Measurements from ENCODE around the gene SHH. TPM values are rescaled to one million over a fixed set of nuclear protein-coding genes. Genes with fewer than 3 reads are reported as not detected.

SHH gene
- total and polyA plus RNA-seq, 2 of the 13 experiments (the other 11 are each of a cell fraction or from before 2014, with no cell fraction given): 1.9 to 3.4 TPM

DNA sequence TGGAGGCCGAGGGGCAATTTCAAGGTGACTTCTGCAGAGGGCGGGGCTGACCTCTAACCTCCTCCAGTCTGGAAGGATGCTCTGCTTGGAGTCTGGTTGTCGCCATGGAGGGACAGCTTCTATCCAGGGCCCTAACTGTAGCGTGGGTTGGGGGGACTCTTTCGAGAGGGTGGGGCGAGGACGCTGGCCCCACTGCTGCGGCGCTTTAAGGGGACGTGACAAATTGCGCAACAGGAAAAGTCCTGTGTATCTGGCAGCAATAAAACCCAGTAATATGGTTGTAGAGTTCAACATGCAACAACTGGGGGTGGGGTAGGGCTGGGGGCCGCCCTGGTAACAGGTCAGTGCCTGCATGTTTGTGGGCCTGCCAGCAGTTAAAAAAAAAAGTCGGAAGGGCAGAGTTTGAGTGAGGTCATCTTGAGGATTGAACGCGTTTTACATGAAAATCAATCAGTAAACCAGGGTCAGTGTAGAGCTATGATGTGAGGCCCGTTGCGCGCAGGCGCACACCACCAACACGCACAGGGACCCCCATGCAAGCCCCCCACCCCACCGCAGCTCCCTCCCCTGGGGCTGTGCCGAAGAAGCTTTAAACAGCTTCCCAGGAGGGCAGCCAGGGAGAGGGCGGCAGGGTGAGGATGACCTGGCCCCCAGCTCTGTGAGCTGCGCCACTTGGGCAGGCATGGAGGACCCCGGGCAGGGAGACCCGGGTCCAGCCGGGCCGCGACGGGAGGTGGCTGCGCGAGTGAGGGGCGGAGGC, 4.3 kb downstream of the SHH start (continued):
- TF ChIP-seq, protein P1, sequence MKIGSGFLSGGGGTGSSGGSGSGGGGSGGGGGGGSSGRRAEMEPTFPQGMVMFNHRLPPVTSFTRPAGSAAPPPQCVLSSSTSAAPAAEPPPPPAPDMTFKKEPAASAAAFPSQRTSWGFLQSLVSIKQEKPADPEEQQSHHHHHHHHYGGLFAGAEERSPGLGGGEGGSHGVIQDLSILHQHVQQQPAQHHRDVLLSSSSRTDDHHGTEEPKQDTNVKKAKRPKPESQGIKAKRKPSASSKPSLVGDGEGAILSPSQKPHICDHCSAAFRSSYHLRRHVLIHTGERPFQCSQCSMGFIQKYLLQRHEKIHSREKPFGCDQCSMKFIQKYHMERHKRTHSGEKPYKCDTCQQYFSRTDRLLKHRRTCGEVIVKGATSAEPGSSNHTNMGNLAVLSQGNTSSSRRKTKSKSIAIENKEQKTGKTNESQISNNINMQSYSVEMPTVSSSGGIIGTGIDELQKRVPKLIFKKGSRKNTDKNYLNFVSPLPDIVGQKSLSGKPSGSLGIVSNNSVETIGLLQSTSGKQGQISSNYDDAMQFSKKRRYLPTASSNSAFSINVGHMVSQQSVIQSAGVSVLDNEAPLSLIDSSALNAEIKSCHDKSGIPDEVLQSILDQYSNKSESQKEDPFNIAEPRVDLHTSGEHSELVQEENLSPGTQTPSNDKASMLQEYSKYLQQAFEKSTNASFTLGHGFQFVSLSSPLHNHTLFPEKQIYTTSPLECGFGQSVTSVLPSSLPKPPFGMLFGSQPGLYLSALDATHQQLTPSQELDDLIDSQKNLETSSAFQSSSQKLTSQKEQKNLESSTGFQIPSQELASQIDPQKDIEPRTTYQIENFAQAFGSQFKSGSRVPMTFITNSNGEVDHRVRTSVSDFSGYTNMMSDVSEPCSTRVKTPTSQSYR (CRISPR knock-in tag; IDR thresholded peaks at IDR 0.05; ENCODE audit: borderline replicate concordance): no peak; the same call in 1 of the 2 replicates
- TF ChIP-seq ZFP36L1 (CRISPR knock-in tag; IDR thresholded peaks at IDR 0.05) (no peak), HOMEZ (CRISPR knock-in tag; IDR thresholded peaks at IDR 0.05; ENCODE audit: low read depth) (peak; percentile 25; the same call in 1 of the 2 replicates), CHD4 (IDR thresholded peaks at IDR 0.05; ENCODE audit: borderline replicate concordance, low read length) (peak; percentile 75; the same call in 1 of the 2 replicates), ZBTB21 (CRISPR knock-in tag; IDR thresholded peaks at IDR 0.05) (peak; percentile 67; the same call in 1 of the 2 replicates), FOXO4 (CRISPR knock-in tag; conservative IDR thresholded peaks at IDR 0.05) (no peak), CC2D1A (CRISPR knock-in tag; IDR thresholded peaks at IDR 0.05) (no peak), SMC3 (IDR thresholded peaks at IDR 0.05; ENCODE audit: low read length) (peak; percentile 15; the same call in 1 of the 2 replicates), ZNF557 (CRISPR knock-in tag; IDR thresholded peaks at IDR 0.05) (no peak), ZNF615 (CRISPR knock-in tag; IDR thresholded peaks at IDR 0.05; ENCODE audit: borderline replicate concordance) (no peak), ZNF569 (CRISPR knock-in tag; IDR thresholded peaks at IDR 0.05; ENCODE audit: borderline replicate concordance) (no peak), KLF15 (CRISPR knock-in tag; IDR thresholded peaks at IDR 0.05; ENCODE audit: borderline replicate concordance) (no peak), ADNP (CRISPR knock-in tag; IDR thresholded peaks at IDR 0.05) (no peak), ZNF558 (CRISPR knock-in tag; IDR thresholded peaks at IDR 0.05; ENCODE audit: borderline replicate concordance) (0 out of 2 replicates have a peak, but pooled peaks have one; percentile 45), KAT8 (CRISPR knock-in tag; IDR thresholded peaks at IDR 0.05) (0 out of 2 replicates have a peak, but pooled peaks have one; percentile 22), MIER3 (CRISPR knock-in tag; IDR thresholded peaks at IDR 0.05; ENCODE audit: borderline replicate concordance) (no peak), KDM5A (IDR thresholded peaks at IDR 0.05; ENCODE audit: borderline replicate concordance, low read length) (no peak), ZNF33A (CRISPR knock-in tag; IDR thresholded peaks at IDR 0.05; ENCODE audit: borderline replicate concordance) (no peak), ZSCAN25 (CRISPR knock-in tag; IDR thresholded peaks at IDR 0.05) (no peak; the same call in 1 of the 2 replicates)
- TF ChIP-seq, protein P2, sequence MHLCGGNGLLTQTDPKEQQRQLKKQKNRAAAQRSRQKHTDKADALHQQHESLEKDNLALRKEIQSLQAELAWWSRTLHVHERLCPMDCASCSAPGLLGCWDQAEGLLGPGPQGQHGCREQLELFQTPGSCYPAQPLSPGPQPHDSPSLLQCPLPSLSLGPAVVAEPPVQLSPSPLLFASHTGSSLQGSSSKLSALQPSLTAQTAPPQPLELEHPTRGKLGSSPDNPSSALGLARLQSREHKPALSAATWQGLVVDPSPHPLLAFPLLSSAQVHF (CRISPR knock-in tag; IDR thresholded peaks at IDR 0.05): no peak
- TF ChIP-seq, protein P3, sequence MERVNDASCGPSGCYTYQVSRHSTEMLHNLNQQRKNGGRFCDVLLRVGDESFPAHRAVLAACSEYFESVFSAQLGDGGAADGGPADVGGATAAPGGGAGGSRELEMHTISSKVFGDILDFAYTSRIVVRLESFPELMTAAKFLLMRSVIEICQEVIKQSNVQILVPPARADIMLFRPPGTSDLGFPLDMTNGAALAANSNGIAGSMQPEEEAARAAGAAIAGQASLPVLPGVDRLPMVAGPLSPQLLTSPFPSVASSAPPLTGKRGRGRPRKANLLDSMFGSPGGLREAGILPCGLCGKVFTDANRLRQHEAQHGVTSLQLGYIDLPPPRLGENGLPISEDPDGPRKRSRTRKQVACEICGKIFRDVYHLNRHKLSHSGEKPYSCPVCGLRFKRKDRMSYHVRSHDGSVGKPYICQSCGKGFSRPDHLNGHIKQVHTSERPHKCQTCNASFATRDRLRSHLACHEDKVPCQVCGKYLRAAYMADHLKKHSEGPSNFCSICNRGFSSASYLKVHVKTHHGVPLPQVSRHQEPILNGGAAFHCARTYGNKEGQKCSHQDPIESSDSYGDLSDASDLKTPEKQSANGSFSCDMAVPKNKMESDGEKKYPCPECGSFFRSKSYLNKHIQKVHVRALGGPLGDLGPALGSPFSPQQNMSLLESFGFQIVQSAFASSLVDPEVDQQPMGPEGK (CRISPR knock-in tag; IDR thresholded peaks at IDR 0.05): peak; percentile 85

Measured in HepG2 (cell line).